NCI-H128 (cell line): Measurements from ENCODE around the gene CD300LF.

Experiments
- DNase-seq: peaks from one replicate; lab custom pipeline; 2025; ENCODE audit not compliant: unreplicated experiment; lab: John Stamatoyannopoulos, UW

The CD300LF gene

DNA sequence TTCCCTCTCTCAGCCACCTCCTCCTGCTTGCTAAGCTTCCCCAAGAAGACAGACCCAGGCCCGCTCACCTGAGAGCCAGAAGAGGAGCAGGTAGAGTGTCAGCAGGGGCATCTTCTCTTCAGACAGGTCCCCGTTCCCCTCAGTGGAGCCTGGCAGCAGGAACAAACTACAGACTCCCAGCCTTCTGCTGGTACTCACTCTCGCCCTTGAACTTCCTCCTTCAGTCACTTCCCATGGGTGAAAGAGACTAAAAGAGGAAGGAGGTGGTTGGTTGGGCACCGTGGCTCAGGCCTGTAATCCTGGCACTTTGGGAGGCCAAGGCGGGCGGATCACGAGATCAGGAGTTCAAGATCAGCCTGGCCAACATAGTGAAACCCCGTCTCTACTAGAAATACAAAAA lies at the start of gene CD300LF:
CD300LF (minus strand) TSS at position 168 of the 400 bp plus-strand sequence; CDS start at position 111, 57 bp downstream.
- DNase-seq = no peak

DNA sequence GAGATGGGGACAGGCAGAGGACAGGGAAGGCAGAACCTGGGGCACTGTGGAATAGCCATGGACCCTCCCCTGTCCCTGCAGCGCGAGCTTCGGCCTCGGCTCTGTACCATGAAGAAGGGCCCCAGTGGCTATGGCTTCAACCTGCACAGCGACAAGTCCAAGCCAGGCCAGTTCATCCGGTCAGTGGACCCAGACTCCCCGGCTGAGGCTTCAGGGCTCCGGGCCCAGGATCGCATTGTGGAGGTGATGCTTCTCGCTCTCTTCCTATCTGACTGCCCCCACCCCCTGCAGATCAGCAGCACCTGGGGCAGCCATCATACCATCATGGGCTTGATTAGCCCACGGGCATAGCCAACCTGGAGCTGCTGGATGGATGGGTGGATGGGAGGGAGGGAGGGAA lies 49.2 kb upstream of the CD300LF start:
- DNase-seq = no peak

DNA sequence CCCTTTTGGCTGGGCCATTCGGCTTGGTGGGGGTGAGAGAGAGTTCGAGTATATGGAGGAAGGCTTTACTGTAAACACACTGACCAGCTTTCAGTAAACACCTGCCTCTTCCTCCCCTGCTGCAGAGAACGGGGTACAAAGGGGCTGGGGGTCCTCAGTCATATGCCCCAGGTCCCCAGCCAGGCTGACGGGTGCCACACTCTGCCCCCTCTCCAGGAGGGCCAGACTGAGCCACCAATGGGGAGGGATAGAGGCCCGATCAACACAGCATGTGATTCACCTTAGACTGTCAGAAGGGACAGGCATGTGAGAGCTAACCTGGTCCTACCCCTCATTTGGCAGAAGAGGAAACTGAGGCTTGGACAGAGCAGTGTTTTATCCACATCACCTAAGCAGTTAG lies 48.7 kb upstream of the CD300LF start:
- DNase-seq = no peak

DNA sequence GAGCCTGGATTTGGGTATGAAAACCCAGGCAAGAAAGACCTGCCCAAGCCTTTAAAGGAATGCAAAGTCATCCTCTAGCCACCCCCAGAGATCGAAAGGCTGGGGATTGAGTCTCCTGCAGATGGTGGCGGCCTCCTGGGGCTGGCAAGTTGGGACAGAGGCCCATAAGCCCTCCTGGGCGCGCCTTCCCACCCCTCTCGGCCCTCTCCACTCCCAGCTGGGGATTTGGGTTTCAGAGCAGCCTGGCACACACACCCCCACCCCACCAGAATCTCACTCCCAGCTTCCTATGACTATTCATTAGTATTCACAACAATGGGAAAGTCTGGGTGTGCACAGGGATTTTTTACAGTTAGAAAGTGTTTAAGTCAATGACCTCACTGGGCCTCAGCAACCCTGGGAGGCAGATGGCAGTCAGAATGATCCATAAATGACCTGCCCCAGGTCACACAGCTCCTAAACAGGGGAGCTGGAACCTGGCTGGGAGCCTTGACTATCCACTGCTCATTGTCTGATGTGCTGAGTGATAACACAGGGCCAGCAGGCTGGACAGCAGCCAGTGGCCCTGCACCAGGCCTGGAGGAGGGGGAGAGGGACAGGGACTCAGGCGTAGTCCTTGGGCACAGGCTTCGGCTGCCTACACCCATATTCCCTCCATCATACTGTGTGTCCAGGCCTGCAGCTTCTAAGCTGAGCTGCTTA lies 47.8 kb upstream of the CD300LF start:
- DNase-seq = no peak

DNA sequence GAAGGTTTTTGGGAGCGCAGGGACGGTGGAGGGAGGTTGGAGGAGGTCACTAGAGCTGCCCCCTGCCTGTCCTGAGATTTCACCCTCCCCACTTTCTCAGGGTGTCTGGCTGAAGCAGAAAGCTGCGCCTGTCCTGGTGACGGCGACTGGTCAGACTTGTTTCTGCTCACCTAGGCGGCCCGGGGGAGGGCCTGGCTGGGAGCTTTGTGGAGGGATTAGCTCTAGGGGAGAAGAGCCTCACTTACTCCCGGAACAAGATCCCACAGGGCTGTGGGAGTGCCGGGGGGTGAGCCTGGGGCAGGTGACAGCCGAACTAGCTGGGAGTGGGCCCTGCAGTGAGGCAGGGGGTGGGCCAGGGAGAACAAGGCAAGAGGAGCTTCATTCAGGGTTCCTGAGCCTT lies 47.2 kb upstream of the CD300LF start:
- no peak for DNase-seq

DNA sequence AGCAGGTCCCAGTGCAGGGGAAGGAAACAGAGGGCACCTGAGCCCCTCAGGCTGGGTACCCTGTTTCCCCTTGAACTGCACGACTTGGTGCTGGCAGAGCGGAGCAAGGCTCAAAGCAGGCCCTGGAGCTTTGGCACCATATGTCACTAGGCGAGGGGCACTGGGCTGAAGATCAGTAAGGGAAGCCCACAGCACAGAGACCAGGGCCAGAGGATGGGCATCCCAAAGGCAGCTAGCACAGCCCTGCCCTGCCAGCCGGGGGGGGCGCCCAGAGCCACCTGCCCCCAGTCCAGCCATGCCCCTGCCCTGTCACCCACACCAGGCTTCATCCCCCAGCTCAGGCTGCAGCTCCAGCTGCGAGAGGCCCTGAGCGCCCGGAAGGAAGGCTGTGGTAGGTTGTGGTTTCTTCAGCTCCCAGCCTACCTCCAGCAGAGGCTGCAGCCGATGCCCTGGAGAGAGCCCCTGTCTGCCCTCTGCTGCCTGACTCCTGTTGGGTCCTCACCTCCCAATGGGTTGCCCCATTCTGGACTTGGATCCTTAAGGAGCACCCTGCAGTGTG lies 46.6 kb upstream of the CD300LF start:
- no peak for DNase-seq

DNA sequence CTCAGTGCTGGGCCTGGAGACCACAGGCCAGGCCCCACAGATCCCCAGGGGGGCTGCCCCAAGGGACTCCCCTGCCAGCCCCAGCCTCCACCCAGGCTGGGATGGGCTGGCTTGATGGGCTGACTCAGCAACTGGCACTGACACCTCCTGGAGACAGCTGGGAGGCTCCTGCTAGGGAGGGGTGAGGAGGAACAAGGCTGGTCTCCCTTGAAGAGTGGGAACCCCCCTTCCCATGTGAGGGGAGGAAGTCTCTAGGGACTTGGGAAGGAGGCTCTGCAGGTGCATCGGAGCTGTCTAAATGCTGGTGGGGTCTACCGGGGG lies 46.1 kb upstream of the CD300LF start:
- DNase-seq = no peak

DNA sequence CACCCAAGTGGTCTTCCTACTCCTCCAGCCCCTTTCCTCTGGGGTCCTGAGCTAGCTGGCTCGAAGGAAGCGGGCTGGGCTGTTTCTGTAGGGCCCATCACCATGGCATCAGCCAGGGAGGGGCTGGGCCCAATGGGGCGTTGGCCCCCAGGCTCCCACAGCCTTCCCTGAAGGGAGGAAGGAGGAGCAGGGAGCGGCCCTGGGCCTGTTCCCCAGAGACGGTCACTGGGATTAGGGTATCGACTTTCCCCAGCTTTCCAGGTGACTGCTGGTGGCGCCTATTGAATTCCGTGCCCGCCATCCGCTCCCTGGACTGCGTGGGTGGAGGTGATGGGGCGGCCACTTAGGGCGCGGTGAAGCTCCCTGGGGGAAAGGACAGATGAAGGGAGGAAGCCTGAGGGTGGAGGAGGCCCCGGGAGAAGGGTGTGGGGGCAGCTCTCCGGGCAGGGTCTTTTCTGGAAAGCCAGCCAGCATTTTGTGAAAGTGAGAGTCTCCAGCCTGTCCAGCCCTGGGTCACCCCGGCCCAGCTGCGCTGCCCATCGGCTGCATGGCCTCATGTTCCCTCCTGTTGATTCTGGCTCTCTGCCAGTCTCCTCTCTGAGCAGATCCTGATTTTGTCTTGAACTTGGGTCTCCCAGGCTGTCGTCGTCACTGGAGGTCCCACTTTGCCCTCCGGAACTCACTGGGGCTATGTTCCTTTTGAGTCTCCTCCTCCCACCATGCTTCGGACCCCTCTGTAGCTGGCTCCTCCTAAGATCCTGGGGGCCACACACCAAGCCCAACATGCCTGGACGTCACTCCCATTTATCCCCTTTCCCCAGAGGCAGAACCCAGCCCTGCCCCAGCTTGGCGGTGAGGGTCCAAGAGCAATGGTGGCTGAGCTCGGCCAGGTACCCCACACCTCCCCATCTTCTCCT lies 45.5 kb upstream of the CD300LF start:
- no peak for DNase-seq

DNA sequence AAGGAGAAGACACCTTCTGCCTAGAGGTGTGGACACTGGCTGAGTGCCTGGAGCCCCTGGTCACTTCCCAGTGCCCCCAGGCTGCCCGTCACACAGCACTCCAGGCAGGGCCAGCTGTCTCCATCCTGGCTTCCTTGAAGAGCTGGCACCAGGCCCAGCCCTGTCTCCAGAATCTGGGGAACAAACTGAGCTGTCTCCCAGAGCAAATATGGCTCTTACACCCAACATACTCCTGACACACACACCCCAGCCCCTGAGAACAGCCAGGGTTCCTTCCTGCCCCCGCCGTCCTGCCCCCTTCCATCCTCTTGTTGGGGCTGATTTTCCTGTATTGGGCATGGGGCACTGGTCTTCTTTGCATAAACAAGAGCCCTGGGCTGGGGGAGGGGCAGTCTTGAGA lies 44.8 kb upstream of the CD300LF start:
- no peak for DNase-seq

DNA sequence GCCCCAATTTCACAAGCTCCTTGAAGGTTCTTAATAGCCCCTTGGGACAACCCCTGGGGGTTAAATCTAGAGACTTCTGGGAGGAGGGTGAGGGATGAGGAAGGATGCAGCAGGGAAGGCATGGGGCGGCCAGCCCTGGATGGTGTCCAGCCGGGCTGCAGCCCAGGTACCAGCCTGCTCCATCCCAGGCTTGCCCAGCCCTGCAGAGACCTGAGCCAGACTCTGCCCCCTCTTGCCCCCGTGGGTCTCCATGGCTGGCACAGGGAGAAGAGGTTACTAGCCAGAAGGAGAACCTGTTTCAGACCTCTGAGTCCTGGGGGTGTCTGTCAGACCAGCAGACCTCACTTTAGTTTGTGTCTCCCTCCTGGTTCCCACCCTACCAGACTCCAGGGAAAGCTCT lies 44.2 kb upstream of the CD300LF start:
- no peak for DNase-seq

DNA sequence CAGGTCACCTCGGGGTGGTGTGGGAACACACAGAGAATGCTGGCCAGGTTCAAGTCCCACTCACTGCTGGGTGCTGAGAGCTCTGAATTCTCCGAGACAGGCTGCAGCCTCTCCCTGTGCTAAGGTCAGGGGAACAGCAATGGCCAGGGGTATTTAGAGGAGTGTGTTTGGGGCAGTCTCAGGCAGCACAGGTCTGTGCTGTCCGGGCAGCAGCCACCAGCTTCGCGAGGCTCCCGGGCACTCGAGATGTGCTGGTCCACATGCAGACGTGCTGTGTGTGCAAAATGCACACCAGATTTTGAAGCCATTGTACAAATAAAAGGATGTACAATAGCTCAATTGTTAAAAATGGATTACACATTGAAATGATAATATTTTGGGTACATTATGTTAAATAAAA lies 42.8 kb upstream of the CD300LF start:
- no peak for DNase-seq

DNA sequence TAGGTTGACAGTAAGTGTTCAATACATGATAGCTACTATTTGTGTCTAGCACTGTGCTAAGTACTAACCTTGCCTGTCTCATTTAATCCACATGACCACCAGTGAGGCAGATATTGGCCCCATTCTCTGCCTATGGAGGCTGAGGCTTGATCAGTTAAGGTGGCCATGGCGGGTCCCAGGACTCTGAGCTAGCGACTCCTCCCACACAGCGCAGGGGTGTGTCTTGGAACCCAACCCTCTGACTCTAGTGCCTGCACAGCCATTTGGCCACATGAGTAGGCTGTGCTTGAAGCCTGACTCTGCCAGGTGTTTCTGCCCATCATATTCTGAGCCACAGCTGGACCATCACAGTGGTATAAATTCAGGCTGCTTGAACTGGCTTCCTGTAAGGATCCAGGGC lies 42.1 kb upstream of the CD300LF start:
- no peak for DNase-seq

DNA sequence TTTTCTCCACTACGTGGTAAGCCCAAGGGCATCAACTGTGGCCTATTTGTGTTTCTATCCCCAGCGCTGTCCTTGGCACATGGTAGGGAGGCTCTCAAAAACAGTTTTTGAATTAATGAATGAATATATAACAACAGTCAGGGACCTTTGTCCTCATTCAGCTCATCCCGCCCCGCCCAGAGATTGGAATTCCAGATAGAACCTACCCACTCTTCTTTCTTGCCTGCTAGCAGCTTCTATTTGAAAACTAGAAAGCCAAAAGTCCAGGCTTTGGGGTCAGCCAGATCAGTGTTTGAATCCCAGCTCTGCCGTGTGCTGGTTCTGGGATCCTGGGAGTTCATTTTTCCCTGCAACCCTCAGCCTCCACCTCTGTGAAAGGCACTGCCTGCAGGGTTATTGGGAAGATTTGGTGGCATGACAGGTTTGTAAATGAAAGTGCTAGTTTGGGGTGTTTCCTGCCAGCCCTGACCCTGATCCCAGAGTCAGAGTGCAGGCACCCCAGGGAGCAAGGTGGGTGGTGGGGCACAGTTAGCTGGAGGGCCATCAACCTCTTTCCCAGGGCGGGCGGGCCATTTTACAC lies 40.2 kb upstream of the CD300LF start:
- no peak for DNase-seq

DNA sequence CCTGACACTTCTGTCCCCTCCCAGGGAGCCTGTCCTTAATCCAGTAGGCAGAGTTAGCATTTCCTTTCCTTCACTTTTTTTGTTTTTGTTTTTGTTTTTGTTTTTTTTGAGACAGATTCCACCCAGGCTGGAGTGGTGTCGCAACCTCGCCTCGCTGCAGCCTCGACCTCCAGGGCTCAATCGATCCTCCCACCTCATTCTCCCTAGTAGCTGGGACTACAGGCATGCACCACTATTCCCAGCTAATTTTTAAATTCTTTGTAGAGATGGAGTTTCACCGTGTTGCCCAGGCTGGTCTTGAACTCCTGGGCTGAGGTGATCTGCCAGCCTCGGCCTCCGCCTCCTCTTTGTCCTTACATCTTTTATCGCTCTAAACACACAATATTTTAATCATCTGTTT lies 39.7 kb upstream of the CD300LF start:
- no peak for DNase-seq

DNA sequence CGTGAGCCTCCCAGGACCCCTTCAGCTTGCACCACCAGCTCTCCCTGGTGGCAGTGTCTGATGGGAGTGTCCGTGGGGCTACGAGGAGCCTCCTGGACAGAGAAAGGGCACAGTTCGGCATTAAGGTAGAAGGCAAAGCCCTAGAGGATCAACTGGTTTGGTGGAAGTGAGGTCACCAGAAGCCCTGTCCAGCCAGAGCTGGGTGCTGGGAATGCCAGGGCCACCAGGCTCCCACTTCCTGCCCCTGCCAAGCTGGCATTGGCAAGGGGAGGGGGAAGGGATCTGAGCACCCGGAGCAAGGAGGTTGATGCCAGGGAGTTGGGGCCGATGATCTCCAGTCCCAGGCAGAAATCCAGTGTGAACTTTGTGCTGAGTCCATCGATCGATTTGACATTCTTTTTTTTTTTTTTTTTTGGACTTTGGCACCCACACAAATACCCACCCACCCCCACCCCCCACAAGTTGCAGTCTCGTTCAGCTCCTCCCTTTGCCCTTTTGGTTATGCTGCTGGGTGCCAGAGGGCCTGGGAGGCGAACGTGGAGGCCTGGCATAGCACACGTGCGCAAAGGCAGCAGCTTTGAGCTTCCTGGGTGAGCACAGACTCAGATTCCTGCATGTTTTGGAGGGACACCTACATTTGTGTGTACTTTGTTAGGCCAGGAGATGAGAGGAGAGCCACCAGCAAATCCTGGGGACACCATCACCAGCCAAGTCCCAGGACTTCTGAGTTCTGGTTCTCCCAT lies 37.8 kb upstream of the CD300LF start:
- DNase-seq = no peak

DNA sequence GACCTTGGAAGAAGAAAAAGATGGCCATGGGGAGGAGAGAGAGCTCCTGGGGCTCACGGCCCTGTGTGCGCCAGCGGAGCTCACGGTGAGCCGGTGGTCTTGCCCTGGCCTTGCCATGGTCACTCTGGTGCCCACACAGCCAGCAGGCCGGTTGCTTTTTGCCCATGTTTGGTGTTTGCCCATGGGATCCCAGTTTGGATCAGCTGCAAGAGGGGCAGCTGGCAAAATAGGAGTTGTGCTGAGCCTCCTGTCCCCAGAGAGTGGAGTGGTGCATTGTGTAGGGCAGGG lies 37.3 kb upstream of the CD300LF start:
- DNase-seq = no peak

DNA sequence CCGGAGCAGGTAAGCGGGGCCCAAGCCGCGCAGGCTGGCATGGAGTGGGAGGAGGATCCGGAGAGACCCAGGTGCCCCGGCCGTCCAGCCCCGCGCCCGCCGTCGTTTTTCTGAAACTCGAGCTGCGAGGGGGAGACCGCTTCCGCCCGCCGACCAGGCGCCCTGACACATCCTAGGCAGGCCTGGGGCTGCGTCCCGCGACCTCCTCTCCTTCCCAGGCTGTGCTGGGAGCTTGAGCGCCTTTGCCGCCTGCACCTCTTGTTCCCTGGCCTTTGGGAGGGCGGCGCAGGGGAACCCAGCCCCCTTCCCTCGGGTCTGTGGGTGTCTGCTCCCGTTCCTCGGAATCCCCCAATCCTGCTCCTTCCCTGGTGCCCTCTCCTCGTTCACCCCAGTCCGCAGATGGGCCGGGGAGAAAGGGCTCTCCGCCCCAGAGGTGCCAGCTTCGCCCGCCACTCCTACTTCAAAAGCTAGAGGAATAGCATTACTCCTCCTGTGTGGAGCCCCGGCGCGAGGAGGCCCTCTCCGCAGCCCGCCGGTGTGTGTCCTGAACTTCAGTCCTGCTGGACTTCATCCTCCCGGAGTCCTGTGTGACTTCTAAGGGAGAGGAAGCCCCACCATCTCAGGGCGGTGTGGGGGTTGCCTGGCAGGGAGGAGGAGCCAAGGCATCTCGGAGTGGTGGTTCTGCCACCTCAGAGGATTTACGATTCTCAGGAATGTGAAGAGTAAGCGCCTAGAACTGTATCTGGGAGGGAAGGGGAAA lies 36.7 kb upstream of the CD300LF start:
- DNase-seq = no peak

DNA sequence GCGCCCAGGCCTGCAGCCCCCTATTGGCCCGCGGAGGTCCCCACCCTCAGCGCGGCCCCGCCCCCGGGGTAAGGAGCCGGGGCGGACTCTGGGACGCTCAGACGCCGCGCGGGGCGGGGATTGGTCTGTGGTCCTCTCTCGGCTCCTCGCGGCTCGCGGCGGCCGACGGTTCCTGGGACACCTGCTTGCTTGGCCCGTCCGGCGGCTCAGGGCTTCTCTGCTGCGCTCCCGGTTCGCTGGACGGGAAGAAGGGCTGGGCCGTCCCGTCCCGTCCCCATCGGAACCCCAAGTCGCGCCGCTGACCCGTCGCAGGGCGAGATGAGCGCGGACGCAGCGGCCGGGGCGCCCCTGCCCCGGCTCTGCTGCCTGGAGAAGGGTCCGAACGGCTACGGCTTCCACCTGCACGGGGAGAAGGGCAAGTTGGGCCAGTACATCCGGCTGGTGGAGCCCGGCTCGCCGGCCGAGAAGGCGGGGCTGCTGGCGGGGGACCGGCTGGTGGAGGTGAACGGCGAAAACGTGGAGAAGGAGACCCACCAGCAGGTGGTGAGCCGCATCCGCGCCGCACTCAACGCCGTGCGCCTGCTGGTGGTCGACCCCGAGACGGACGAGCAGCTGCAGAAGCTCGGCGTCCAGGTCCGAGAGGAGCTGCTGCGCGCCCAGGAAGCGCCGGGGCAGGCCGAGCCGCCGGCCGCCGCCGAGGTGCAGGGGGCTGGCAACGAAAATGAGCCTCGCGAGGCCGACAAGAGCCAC lies 36.0 kb upstream of the CD300LF start, which contains the start of gene NHERF1:
NHERF1 (plus strand) TSS at position 100 of the 750 bp plus-strand sequence; CDS start at position 319, 219 bp downstream.
- DNase-seq = peak; percentile 74

DNA sequence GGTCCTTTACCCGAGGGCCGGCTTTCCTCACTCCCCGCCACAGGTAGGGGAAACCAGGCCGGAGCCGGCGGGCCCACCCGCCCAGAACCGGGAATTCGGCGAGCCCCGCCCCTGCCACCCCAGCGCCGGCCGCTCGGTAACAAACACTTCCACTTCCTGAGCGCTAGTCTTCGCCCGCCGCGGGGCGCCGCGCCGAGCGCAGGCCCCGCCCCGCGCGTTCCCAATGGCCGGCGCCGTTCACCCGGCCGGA lies 35.5 kb upstream of the CD300LF start:
- DNase-seq = no peak

DNA sequence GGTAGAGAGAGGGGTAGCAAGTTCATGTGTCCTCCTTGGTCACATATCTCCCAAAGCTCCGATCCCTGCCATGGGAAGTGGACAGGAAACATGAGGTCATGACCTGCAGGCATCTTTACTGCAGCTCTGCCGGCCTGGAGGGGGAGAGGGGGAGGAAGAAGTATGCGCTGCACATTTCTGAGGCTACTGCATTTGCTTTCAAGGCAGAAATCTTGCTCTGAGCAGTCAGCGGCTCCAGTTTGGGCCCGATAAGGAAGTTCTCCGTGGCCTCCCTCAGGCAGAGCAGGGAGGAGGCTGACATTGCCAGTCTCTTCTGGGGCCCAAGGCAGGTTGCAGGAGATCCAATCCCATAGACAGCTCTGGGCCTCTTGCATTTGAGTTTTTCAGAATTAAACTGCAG lies 34.2 kb upstream of the CD300LF start:
- no peak for DNase-seq
